Measurements from ENCODE around the gene CD99.

The CD99 gene

DNA sequence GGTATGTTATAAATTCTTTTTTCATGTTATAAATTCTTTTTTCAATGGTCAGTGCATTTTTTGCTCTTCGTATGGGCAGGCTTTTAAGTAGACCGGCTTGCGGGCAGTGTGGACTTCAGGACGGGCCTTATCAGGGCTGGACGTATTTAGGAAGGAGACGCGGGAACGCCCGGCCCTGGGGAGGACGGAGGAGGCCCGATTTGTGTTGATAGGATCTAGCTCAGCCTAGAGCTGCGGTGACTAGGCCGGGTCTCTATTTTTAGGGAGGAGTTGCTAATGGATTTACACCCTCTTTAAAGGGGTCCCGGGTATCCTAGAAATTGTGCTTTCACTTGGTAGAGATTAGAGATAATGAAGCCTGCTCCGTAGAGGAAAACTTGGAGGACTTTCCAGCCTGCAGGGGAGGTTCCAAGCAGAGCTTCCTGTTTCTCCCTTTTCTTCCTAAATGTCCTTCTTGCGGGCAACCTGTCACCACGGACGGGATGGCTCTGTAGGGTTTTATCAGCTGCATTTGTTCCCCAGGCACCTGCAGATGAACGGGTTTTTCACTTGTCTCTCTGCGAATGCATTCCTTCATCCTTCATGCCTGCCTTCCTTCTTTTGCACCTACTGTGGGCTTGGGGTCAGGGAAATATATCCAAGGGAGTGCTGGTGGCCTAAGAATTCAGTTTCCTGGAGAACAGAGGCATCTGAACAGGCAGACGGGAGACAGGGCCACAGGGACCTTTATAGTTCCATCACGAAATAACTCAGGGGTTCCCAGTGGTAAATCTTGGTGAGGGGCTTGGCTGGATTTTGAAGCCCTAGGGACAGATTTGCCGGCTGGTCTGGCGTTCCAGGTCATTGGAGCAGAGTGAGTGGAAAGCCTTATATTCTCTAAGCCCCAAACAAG is 1.4 kb downstream of the CD99 start:
- DNase-seq: no peak
- H3K79me2 ChIP-seq (ENCODE audit: low read length): no peaks in the 10 kb centered on the region; the same call in 1 of the 2 replicates
- H3K27ac ChIP-seq (ENCODE audit: low read length): no peak overlapping the region
- H3K4me2 ChIP-seq (ENCODE audit: low read depth, low read length): peak overlapping the region; percentile 52; the same call in 1 of the 2 replicates
- H2AFZ ChIP-seq (ENCODE audit: low read length): no peak overlapping the region
- H3F3A ChIP-seq (ENCODE audit: insufficient read depth, low read length): no peaks in the 10 kb centered on the region
- no peak for TF ChIP-seq EZH2 (optimal IDR thresholded peaks at IDR 0.05; ENCODE audit: low read depth, low read length)
- TF ChIP-seq, protein P1, sequence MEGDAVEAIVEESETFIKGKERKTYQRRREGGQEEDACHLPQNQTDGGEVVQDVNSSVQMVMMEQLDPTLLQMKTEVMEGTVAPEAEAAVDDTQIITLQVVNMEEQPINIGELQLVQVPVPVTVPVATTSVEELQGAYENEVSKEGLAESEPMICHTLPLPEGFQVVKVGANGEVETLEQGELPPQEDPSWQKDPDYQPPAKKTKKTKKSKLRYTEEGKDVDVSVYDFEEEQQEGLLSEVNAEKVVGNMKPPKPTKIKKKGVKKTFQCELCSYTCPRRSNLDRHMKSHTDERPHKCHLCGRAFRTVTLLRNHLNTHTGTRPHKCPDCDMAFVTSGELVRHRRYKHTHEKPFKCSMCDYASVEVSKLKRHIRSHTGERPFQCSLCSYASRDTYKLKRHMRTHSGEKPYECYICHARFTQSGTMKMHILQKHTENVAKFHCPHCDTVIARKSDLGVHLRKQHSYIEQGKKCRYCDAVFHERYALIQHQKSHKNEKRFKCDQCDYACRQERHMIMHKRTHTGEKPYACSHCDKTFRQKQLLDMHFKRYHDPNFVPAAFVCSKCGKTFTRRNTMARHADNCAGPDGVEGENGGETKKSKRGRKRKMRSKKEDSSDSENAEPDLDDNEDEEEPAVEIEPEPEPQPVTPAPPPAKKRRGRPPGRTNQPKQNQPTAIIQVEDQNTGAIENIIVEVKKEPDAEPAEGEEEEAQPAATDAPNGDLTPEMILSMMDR (IDR thresholded peaks at IDR 0.05; ENCODE audit: low read length): no peak
- TF ChIP-seq EZH2phosphoT487 (IDR thresholded peaks at IDR 0.05; ENCODE audit: low read length): no peak
- H3K4me3 ChIP-seq (ENCODE audit: low read length): peak overlapping the region; percentile 59
- H3K36me3 ChIP-seq (replicated peaks; ENCODE audit: insufficient read depth, low read length): no peaks in the 10 kb centered on the region
- no peaks in the 10 kb centered on the region for H3K9me2 ChIP-seq (replicated peaks; ENCODE audit: insufficient read depth, low read length)
- H3K9ac ChIP-seq (ENCODE audit: low read length): 0 out of 2 replicates have a peak overlapping the region, but pooled peaks have one; percentile 35
- no peaks in the 10 kb centered on the region for H3K27me3 ChIP-seq (replicated peaks; ENCODE audit: insufficient read depth, low read length)
- no peaks in the 10 kb centered on the region for H3K4me1 ChIP-seq (ENCODE audit: low read length)
- no peaks in the 10 kb centered on the region for H4K20me1 ChIP-seq (ENCODE audit: insufficient read depth, low read length)
- H3K9me3 ChIP-seq (replicated peaks; ENCODE audit: insufficient read depth, low read length): no peaks in the 10 kb centered on the region

DNA sequence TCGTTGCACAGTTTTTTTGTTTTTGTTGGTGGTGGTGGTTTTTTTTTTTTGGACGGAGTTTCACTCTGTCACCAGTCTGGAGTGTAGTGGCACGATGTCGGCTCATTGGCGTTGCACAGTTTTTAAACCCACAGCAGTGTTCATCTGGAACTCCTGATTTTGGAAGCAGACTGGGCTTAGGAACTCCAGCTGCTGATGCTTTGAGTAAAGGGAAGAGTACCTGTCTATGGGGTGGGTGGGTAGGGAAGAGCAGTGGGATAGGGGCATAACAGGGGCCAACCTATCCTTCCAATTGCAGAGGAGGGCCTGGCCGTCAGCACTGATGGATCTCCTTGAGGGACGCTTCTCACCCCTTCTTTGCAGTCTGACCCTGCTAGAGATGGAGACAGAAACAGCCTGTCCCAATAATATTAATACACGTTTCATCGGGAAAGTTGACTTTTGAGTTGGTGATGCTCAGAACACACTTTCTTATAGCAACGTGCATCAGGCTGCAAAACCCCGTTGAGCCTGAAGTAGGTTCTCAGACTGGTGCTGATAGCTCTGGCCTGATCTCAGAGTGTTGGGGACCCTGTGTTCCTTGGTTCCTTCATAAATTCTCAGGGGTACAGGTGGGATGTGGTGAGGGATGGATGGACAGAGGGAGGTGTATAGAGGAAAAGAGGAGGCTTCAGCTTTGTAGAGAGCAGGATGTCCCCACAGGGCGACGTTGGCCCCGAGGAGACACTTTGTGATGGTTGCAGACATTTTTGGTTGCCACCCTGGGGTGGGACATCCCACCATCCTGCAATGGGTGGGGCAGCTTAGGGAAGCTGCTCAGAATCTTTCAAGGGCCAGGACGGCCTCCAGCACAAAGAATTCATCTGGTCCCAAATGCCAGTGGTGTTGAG is 2.3 kb downstream of the CD99 start:
- H3K36me3 ChIP-seq (replicated peaks; ENCODE audit: insufficient read depth, low read length): no peaks in the 10 kb centered on the region
- no peaks in the 10 kb centered on the region for H3F3A ChIP-seq (ENCODE audit: insufficient read depth, low read length)
- H3K9me2 ChIP-seq (replicated peaks; ENCODE audit: insufficient read depth, low read length): no peaks in the 10 kb centered on the region
- H2AFZ ChIP-seq (ENCODE audit: low read length): no peak overlapping the region
- no peak overlapping the region for H3K9ac ChIP-seq (ENCODE audit: low read length)
- H3K27me3 ChIP-seq (replicated peaks; ENCODE audit: insufficient read depth, low read length): no peaks in the 10 kb centered on the region
- no peaks in the 10 kb centered on the region for H3K9me3 ChIP-seq (replicated peaks; ENCODE audit: insufficient read depth, low read length)
- TF ChIP-seq, protein P1 (IDR thresholded peaks at IDR 0.05; ENCODE audit: low read length): no peak
- TF ChIP-seq EZH2 (optimal IDR thresholded peaks at IDR 0.05; ENCODE audit: low read depth, low read length) (no peak), EZH2phosphoT487 (IDR thresholded peaks at IDR 0.05; ENCODE audit: low read length) (no peak)
- no peak overlapping the region for H3K4me2 ChIP-seq (ENCODE audit: low read depth, low read length)
- no peaks in the 10 kb centered on the region for H3K4me1 ChIP-seq (ENCODE audit: low read length)
- H4K20me1 ChIP-seq (ENCODE audit: insufficient read depth, low read length): no peaks in the 10 kb centered on the region
- H3K27ac ChIP-seq (ENCODE audit: low read length): no peak overlapping the region
- no peaks in the 10 kb centered on the region; the same call in 1 of the 2 replicates for H3K79me2 ChIP-seq (ENCODE audit: low read length)
- DNase-seq: no peak
- no peak overlapping the region for H3K4me3 ChIP-seq (ENCODE audit: low read length)

DNA sequence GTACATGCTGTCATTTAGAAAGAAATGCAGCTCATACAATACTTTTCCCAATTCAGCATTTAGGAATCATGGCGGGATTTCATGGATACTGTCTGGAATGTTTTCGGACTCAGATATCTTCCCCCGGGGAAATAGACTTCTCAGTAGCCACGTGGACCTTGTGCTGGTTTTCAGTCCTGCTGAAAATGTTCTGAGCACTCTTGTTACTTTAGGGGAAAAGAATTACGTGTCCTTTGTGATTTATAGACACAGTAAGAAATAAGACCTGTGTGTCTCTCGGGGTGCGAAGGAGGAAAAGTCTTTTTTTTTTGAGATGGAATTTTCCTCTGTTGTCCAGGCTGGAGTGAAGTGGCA is 3.8 kb downstream of the CD99 start:
- Histone ChIP-seq H3K27me3 (replicated peaks; ENCODE audit: insufficient read depth, low read length) (no peaks in the 10 kb centered on the region), H3K36me3 (replicated peaks; ENCODE audit: insufficient read depth, low read length) (no peaks in the 10 kb centered on the region), H3K9me2 (replicated peaks; ENCODE audit: insufficient read depth, low read length) (no peaks in the 10 kb centered on the region), H3K4me1 (ENCODE audit: low read length) (no peaks in the 10 kb centered on the region), H2AFZ (ENCODE audit: low read length) (no peak overlapping the region), H3K4me3 (ENCODE audit: low read length) (no peak overlapping the region), H4K20me1 (ENCODE audit: insufficient read depth, low read length) (no peaks in the 10 kb centered on the region), H3K9ac (ENCODE audit: low read length) (no peak overlapping the region), H3K9me3 (replicated peaks; ENCODE audit: insufficient read depth, low read length) (no peaks in the 10 kb centered on the region), H3K27ac (ENCODE audit: low read length) (no peak overlapping the region), H3K79me2 (ENCODE audit: low read length) (no peaks in the 10 kb centered on the region; the same call in 1 of the 2 replicates), H3K4me2 (ENCODE audit: low read depth, low read length) (no peak overlapping the region), H3F3A (ENCODE audit: insufficient read depth, low read length) (no peaks in the 10 kb centered on the region)
- no peak for DNase-seq
- no peak for TF ChIP-seq EZH2phosphoT487 (IDR thresholded peaks at IDR 0.05; ENCODE audit: low read length)
- TF ChIP-seq EZH2 (optimal IDR thresholded peaks at IDR 0.05; ENCODE audit: low read depth, low read length): no peak
- TF ChIP-seq, protein P1 (IDR thresholded peaks at IDR 0.05; ENCODE audit: low read length): no peak

Data from MM.1S (cell line).